Measurements from ENCODE around the gene IFNGR1.
A peak's percentile ranks its signal among the peaks of the same experiment; 100 is the strongest.

Gene IFNGR1

DNA sequence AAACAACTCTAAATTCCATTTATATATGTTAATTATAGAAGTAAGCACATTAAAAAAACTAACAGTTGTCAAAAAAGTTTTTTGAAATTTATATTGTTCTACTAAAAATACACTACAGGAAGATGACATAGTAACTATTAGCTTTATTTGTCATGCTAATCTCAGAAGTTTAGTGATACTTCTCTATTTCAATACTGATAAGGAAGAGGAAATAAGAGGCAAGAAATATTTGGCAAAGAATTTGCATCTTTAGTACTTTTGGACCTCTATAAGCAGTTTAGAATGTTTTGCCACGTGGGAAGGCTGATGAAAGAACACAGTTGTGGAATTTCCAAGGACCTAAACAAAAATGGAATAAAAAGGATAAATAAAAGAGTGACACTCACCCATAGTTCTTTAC lies 12.6 kb downstream of the IFNGR1 start:
- in situ Hi-C loops (cut with MboI; ENCODE audit: low pct_unique_long_range_greater_than_20kb, low sequenced_read_pairs, unreplicated experiment) = no loop called here
- TF ChIP-seq, protein P1, sequence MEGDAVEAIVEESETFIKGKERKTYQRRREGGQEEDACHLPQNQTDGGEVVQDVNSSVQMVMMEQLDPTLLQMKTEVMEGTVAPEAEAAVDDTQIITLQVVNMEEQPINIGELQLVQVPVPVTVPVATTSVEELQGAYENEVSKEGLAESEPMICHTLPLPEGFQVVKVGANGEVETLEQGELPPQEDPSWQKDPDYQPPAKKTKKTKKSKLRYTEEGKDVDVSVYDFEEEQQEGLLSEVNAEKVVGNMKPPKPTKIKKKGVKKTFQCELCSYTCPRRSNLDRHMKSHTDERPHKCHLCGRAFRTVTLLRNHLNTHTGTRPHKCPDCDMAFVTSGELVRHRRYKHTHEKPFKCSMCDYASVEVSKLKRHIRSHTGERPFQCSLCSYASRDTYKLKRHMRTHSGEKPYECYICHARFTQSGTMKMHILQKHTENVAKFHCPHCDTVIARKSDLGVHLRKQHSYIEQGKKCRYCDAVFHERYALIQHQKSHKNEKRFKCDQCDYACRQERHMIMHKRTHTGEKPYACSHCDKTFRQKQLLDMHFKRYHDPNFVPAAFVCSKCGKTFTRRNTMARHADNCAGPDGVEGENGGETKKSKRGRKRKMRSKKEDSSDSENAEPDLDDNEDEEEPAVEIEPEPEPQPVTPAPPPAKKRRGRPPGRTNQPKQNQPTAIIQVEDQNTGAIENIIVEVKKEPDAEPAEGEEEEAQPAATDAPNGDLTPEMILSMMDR (IDR thresholded peaks at IDR 0.05; ENCODE audit: extremely low read depth, insufficient read depth, missing control alignments) = no peak
- DNase-seq (ENCODE audit: low spot score) = no peak

DNA sequence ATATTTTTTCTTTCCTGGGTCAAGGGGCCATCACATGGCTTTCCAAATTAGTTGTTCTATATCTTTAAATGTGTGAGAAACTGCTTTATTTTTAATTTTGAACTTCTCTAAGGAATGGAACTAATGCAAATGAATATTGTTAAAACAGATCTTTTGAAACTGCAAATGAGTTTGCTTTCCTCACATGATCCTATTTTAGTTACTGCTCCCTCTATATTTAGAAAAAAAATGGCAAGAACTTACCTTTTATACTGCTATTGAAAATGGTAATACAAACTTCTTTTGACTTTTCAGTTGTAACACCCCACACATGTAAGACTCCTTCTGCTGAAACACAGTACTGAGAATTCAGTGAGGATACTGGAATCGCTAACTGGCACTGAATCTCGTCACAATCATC lies 15.9 kb downstream of the IFNGR1 start:
- no peak for DNase-seq (ENCODE audit: low spot score)
- in situ Hi-C loops (cut with MboI; ENCODE audit: low pct_unique_long_range_greater_than_20kb, low sequenced_read_pairs, unreplicated experiment) = no loop called here
- TF ChIP-seq, protein P1 (IDR thresholded peaks at IDR 0.05; ENCODE audit: extremely low read depth, insufficient read depth, missing control alignments) = no peak

DNA sequence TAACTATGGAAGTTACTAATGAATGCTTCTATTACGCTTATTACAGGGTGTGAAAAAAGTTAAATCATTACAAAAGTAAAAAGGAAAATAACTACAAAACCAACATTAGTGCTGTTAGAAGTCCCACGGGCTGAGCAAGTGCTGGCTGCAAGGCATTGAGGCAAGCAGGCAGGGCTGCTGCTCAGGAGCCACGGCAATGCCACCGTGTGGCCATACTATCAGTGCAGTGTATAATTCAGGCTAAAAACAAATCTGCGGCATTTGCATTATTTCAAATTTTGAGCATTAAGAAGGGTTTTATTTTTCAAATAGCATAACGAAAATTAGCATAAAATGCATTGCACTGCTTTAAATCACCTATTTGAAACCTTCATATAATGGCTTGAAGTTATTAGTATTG lies 17.1 kb downstream of the IFNGR1 start:
- DNase-seq (ENCODE audit: low spot score) = no peak
- in situ Hi-C loops (cut with MboI; ENCODE audit: low pct_unique_long_range_greater_than_20kb, low sequenced_read_pairs, unreplicated experiment) = no loop called here
- TF ChIP-seq, protein P1 (IDR thresholded peaks at IDR 0.05; ENCODE audit: extremely low read depth, insufficient read depth, missing control alignments) = peak; percentile 49

DNA sequence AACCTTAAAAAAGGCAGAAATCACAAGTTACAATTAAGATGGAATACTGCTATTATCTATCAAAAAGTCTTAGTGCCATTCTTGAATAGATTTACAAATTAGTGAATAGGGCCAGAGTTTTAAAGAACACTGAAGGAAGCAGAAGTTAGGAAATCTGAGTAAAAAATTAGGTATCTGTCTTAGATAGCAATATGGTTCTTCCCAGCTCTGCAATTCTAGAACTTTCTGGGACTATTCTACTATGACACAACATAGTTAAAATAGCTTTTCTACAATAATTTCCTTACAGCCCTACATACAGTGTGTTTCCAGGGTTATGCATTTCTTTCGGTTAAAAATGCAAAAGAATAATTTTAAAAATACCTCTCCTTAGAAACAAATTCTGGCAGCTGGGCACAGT lies 18.2 kb downstream of the IFNGR1 start:
- DNase-seq (ENCODE audit: low spot score) = no peak
- TF ChIP-seq, protein P1 (IDR thresholded peaks at IDR 0.05; ENCODE audit: extremely low read depth, insufficient read depth, missing control alignments) = no peak
- in situ Hi-C loops (cut with MboI; ENCODE audit: low pct_unique_long_range_greater_than_20kb, low sequenced_read_pairs, unreplicated experiment) = no loop called here

DNA sequence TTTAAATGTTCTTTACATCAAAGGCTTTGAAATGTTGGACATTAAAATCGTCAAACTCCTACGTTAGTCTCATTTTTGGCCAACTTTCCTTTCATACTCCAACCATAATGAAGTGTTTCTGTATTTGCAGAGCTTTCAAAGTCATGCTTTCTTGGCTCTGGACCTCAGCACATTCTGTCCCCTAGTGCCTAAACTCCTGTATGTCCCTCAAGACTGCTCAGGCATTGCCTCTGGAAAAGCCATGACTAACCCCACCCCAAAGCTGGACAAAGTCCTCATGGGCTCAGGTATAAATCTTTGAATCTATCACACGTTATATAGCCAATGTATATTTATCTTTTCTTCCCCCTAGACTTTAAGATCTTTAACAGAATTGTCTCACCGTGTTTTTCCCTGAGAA lies 18.9 kb downstream of the IFNGR1 start:
- in situ Hi-C loops (cut with MboI; ENCODE audit: low pct_unique_long_range_greater_than_20kb, low sequenced_read_pairs, unreplicated experiment) = no loop called here
- no peak for DNase-seq (ENCODE audit: low spot score)
- TF ChIP-seq, protein P1 (IDR thresholded peaks at IDR 0.05; ENCODE audit: extremely low read depth, insufficient read depth, missing control alignments) = no peak

DNA sequence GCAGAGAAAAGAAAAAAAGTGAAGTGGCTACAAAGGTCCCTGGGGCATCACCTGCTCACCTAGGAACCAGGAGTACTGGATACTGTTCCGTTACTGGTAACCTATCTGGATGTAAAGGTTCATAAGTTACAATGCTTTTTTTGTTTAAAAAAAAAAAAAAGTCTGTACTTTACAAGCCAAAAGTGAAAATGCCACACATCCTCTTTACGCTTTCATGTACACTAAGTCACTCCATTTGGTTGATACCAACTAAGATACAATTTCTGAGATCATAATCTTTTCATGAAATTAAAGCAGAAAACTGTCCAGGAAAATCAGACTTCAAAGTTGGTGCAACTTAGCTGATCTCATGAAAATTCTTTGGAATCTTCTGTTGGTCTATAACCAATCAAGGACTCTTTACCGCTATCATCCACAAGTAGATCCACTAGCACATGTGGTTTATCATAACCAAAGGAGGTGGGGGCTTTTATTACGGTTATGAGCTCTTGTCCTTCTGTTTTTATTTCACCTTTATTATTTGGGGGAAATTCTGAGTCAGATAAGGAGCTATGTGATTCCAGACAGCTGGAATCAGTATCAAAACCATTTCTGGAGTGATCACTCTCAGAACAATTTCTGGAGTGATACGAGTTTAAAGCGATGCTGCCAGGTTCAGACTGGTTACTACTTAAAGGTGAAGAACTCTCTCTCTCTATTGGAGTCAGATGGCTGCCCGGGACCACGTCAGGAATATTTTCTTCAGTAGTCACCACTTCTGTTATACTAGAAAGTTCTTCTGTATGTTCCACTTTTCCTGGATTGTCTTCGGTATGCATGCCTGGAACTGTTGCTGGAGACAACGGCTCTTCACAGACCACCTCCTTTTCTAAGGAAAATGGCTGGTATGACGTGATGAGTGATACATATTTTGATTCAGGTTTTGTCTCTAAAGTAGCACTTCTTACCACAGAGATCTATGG lies 21.2 kb downstream of the IFNGR1 start:
- no peak for DNase-seq (ENCODE audit: low spot score)
- TF ChIP-seq, protein P1 (IDR thresholded peaks at IDR 0.05; ENCODE audit: extremely low read depth, insufficient read depth, missing control alignments) = no peak
- in situ Hi-C loops (cut with MboI; ENCODE audit: low pct_unique_long_range_greater_than_20kb, low sequenced_read_pairs, unreplicated experiment) = no loop called here
